Adipocyte (in vitro differentiated cells): ENCODE results near the gene S100A12.

Experiments
- DNase-seq: peaks from one replicate; pipeline ENCODE4 v3.0.0-alpha.2; 2015; ENCODE audit warnings: low read depth
- H3K27me3 ChIP-seq: replicated peaks from 2 replicates; pipeline ENCODE4 v1.7.0; 2013; ENCODE audit warnings: mild to moderate bottlenecking, low read length, moderate library complexity; ENCODE audit not compliant: control insufficient read depth, insufficient read depth
- H3K36me3 ChIP-seq: 2 replicates; pipeline ENCODE4 v1.7.0; 2013; ENCODE audit warnings: low read length, mild to moderate bottlenecking, moderate library complexity; ENCODE audit not compliant: control insufficient read depth, insufficient read depth, severe bottlenecking
- H3K4me1 ChIP-seq: 2 replicates; pipeline ENCODE4 v1.7.0; 2013; ENCODE audit warnings: mild to moderate bottlenecking, low read length, moderate library complexity; ENCODE audit not compliant: control insufficient read depth, insufficient read depth
- H3K4me3 ChIP-seq: 2 replicates; pipeline ENCODE4 v1.7.0; 2013; ENCODE audit warnings: mild to moderate bottlenecking, low read length, moderate library complexity
- H3K9ac ChIP-seq: 2 replicates; pipeline ENCODE4 v1.7.0; 2013; ENCODE audit warnings: mild to moderate bottlenecking, low read length, moderate library complexity
- H3K9me3 ChIP-seq: 2 replicates; pipeline ENCODE4 v1.7.0; 2013; ENCODE audit warnings: mild to moderate bottlenecking, low read length, moderate library complexity; ENCODE audit not compliant: control insufficient read depth

S100A12 gene

DNA sequence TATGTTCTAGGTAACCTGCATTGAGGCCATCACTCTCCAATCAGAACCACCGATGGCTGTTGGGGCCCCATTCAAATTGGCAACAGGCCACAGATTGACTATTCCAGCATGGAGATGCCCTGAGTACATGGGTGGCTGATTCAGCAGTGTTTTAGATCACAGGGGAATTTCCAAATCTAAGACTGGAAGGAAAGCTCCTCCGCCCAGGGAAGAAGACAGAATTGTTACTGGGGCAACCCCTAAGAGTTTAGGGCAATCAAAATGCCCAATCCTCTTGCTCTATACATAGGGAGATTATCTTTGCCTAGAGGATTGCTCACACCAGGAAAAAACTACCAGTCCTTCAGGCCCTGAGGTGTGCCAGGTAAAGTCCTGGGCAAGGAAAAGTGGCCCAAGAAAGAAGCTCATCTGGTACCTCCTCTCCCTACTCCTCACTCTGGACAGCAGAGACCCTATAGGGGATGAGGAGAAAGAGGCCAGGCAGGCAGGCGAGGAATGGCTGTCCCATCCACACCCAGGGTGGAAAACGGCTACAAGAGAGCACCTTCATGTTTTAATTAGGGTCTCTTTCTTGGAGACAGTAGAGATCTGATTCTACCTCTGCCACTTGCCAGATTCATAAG, 9.6 kb upstream of the S100A12 start:
- H3K4me1 ChIP-seq: no peaks in the 10 kb centered on the region
- H3K27me3 ChIP-seq: peaks cover 37% of the 10 kb centered on the region
- H3K36me3 ChIP-seq: no peaks in the 10 kb centered on the region
- DNase-seq: no peak
- H3K4me3 ChIP-seq: no peak overlapping the region
- peaks cover 21% of the 10 kb centered on the region for H3K9me3 ChIP-seq
- H3K9ac ChIP-seq: no peak overlapping the region

DNA sequence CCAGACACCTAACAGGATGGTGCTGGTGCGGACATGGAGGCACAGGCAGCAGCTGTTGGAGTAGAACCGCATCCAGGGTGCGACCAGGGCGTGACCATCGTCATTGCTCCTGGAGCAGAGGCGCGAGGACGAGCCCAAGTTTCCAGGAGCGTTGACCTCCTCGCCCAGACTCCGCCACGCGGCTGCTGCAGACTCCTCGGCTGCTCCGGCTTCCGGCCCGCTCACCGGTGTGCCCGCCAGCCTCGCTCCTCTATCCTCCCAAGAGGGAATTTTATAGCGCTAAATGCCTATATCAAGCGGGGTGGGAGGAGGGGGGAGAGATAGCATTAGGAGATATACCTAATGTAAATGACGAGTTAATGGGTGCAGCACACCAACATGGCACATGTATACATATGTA, 5.3 kb upstream of the S100A12 start:
- no peaks in the 10 kb centered on the region for H3K36me3 ChIP-seq
- H3K27me3 ChIP-seq: peaks cover 31% of the 10 kb centered on the region
- H3K4me1 ChIP-seq: peaks cover 3% of the 10 kb centered on the region
- no peak for DNase-seq
- H3K9ac ChIP-seq: no peak overlapping the region
- peaks cover 21% of the 10 kb centered on the region for H3K9me3 ChIP-seq
- H3K4me3 ChIP-seq: no peak overlapping the region

DNA sequence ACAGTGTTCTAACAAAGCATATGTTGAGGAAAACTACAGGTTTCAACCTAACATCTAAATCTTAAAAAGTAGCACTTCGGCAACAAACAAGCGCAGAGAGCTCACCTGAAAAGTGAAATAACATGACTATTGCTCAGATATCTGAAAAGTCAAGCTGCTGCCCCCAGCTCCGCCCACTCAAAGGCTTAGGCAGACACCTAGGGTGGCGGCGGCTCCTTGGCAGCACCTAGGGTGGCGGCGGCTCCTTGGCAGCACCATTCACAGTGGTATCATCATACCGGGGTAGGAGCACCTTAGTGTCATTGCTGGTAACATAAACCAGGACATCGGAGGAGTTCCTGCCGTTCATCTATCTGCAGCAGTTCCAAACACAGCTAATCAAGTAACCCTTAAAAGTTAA, 4.2 kb upstream of the S100A12 start:
- no peak overlapping the region for H3K9ac ChIP-seq
- no peaks in the 10 kb centered on the region for H3K36me3 ChIP-seq
- no peak for DNase-seq
- no peak overlapping the region for H3K4me3 ChIP-seq
- peaks cover 10% of the 10 kb centered on the region for H3K4me1 ChIP-seq
- H3K27me3 ChIP-seq: peaks cover 30% of the 10 kb centered on the region
- peaks cover 21% of the 10 kb centered on the region for H3K9me3 ChIP-seq

DNA sequence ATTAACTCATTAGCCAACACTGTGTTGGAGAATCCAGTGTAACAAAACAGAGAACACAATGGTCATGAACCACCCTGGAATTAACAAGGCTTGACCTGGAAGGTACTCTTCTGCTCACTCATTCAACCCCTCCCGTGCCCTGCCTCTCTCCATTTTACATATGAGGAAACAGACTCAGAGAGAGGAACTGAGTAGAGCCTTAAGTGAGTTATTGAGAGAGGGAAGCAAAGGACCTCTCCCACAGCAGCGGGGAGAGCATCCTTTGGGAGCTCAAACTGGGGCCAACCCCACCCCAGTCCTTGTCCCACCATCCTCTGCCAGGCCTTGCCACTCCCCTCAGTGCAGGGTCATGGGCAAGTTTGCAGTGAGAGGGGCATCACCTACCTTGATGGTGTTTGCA, 1.4 kb downstream of the S100A12 start:
- Histone ChIP-seq H3K4me1 (peaks cover 10% of the 10 kb centered on the region), H3K9me3 (no peaks in the 10 kb centered on the region), H3K9ac (no peak overlapping the region), H3K36me3 (no peaks in the 10 kb centered on the region), H3K4me3 (no peak overlapping the region), H3K27me3 (peaks cover 20% of the 10 kb centered on the region)
- no peak for DNase-seq

DNA sequence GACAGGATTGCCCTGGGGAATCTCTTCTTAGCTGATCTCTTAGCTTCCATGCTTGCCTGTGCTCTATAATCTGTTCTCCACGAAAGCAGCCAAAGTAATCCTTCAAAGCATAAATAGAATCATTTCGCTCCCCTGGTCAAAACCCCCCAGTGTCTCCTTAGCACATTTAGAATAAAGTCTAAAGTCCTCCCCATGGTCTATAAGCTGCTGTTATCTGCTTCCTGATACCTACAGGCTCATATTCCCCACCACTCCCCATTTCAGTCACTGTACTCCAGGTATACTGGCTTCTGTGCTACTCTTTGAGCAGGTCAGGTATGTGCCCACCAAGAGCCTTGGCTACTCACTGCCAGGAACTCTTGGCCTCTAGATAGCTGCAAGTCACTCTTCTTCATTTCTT, 2.9 kb downstream of the S100A12 start:
- Histone ChIP-seq H3K4me1 (peaks cover 10% of the 10 kb centered on the region), H3K4me3 (no peak overlapping the region), H3K27me3 (peaks cover 23% of the 10 kb centered on the region), H3K9me3 (no peaks in the 10 kb centered on the region), H3K9ac (no peak overlapping the region), H3K36me3 (no peaks in the 10 kb centered on the region)
- no peak for DNase-seq

DNA sequence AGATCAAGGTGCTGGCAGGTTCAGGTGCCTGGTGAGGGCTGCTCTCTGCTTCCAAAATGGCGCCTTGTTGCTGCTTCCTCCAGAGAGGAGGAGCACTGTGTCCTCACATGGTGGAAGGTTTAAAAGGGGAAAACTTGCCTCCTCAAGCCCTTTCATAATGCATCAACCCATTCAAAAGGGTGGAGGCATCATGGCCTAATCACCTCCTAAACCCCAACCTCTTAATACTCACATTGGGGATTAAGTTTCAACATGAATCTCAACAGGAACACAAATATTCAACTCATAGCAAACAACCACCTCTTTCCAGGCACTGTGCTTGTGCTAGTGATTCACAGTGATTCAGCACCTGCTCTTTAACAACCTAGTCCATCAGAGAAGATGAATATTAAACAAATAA, 4.2 kb downstream of the S100A12 start:
- Histone ChIP-seq H3K9ac (no peak overlapping the region), H3K4me1 (peaks cover 10% of the 10 kb centered on the region), H3K4me3 (no peak overlapping the region), H3K9me3 (no peaks in the 10 kb centered on the region), H3K36me3 (no peaks in the 10 kb centered on the region), H3K27me3 (peaks cover 33% of the 10 kb centered on the region)
- DNase-seq: no peak

DNA sequence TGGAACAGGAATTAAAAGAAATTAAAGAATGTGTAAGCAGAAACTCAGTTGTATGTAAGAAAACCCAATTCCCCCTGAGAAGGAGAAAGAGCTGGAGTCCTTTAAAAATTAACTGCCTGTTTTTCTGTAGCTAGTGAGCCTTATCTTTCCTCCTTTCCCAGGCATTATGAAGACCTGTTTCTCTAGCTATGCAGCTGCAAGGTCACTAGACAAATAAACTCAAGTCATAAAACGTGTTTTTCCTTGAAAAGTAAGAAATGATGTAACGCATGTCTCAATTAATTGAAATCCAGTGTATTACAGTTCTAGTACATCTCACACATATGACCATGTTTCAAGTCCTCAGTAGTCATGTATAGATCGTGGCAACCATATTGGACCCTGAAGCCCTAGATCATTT, 5.3 kb downstream of the S100A12 start:
- H3K9ac ChIP-seq: no peak overlapping the region
- H3K4me3 ChIP-seq: no peak overlapping the region

DNA sequence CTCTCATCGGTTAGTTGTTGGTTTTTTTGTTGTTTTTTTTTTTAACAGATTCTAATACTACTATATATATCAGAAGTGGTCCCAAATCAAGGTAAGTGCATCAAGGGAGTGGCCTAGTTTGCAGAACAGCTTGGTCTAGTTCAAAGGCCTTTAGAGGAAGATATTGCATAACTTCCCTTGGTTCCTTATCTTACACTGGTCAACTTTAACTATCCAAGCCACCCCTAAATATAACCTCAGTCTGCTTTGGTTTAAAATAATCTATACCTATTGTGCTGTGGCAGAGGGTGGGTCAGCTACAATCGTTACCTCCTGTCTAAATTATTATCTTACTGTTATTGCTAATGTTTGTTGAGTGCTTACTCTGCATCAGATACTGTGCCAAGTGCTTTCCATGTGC, 6.9 kb downstream of the S100A12 start:
- peaks cover 40% of the 10 kb centered on the region for H3K27me3 ChIP-seq
- no peaks in the 10 kb centered on the region for H3K36me3 ChIP-seq
- H3K9ac ChIP-seq: no peak overlapping the region
- H3K9me3 ChIP-seq: no peaks in the 10 kb centered on the region
- DNase-seq: no peak
- H3K4me1 ChIP-seq: no peaks in the 10 kb centered on the region
- H3K4me3 ChIP-seq: no peak overlapping the region

More for the DNA sequence above, 5.3 kb downstream of the S100A12 start:
- peaks cover under 1% of the 10 kb centered on the region for H3K4me1 ChIP-seq
- no peak for DNase-seq
- H3K9me3 ChIP-seq: no peaks in the 10 kb centered on the region
- peaks cover 34% of the 10 kb centered on the region for H3K27me3 ChIP-seq
- no peaks in the 10 kb centered on the region for H3K36me3 ChIP-seq

DNA sequence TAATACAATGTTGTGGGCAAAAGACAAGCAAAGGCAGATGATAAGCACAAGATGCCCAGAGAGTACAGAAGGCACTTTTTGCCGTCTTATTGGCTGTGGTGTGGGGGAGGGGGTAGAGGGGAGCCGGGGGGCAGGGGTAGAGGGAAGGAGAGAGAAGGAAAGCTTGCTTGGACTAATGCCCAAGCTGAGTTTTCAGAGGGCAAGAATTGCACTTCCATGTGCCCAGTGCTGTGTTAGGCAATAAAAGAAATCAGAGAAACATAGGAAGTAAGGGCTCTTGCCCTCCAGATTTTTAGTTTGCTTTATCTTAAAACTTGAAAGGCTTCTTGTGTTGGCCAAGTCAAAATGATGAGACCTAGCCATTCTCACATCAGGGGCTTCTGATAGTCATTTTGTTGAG, 8.3 kb downstream of the S100A12 start:
- H3K9ac ChIP-seq: no peak overlapping the region
- no peaks in the 10 kb centered on the region for H3K36me3 ChIP-seq
- H3K9me3 ChIP-seq: no peaks in the 10 kb centered on the region
- no peaks in the 10 kb centered on the region for H3K4me1 ChIP-seq
- peaks cover 40% of the 10 kb centered on the region for H3K27me3 ChIP-seq
- H3K4me3 ChIP-seq: no peak overlapping the region
- DNase-seq: no peak

DNA sequence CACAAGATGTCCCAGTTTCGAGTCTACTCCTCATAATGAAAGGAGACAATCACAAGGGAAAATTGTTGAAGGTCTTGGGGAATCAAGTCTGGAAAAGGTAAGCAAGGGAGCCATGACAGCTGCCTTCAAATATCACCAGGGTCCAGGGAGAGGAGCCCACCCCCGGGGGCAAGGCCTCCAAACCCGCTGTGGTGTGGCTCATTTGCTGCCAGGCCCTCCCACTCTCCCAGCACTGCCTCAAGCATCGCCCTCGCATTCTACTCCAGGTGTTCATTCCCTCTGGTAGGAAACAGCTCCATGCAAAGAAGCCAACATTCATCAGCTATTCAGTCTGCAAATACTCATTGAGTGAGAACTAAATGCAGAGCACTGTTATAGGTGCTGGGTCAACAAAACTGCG, 9.2 kb downstream of the S100A12 start:
- no peak for DNase-seq

DNA sequence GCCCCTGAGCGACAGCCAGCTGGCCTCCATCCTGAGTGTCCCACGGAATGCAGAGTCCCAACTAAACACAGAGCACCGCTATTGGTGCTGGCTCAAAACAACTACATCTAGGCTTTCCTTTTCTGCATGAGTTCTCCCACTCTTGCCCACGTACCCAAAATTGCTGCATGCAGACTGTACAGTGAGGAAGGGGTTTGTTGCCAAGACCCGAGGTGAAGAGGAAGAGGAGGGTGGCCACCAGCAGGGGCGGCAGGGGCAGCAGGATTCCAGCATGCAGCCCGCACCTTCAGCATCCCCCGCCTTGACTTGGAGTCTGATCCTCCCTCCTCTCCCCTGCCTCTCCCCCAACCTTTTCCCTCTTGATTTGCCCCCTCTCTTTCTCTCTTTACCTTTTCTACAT, 9.7 kb downstream of the S100A12 start:
- H3K9me3 ChIP-seq: no peaks in the 10 kb centered on the region
- no peak overlapping the region for H3K9ac ChIP-seq
- no peak for DNase-seq
- H3K4me1 ChIP-seq: no peaks in the 10 kb centered on the region
- H3K4me3 ChIP-seq: no peak overlapping the region
- peaks cover 40% of the 10 kb centered on the region for H3K27me3 ChIP-seq
- no peaks in the 10 kb centered on the region for H3K36me3 ChIP-seq

More for the DNA sequence above, 9.2 kb downstream of the S100A12 start:
- Histone ChIP-seq H3K4me1 (no peaks in the 10 kb centered on the region), H3K9ac (no peak overlapping the region), H3K4me3 (no peak overlapping the region), H3K36me3 (no peaks in the 10 kb centered on the region), H3K27me3 (peaks cover 40% of the 10 kb centered on the region), H3K9me3 (no peaks in the 10 kb centered on the region)
